ENCODE data around the gene ABCG4. TPM values are rescaled to one million over a fixed set of nuclear protein-coding genes. Genes with fewer than 3 reads are reported as not detected.

ABCG4 gene
- total RNA-seq, 3 donors from 2014 or later = 0.16 TPM; not detected in 2

DNA sequence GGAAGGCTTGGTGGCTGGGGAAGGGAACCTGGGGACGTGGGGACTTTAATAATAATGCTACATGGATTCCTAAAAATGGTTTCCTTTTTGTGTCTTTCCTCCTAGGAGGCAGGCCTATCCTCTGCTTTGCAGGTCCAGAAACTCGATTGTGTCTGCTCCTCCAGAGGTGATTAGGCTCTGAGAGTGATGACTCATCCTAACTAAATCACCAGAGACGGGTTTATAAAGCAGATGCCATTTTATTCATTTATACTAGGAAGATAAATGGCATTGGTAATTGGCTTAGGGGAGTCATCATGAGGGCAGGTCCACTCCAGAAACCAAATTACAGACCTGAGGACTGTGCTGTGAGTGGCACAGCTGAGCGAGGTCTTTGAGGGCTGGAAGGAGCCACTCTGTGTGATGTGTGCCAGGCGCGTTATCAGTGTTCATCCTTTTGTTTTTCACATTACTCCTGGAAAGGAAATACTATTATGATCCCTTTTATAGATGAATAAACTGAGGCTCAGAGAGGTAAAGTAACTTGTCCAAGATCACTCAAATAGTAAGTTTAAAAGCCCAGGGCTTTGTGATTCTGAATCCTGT, 26.7 kb downstream of the ABCG4 start:
- H3K4me3 ChIP-seq = no peak overlapping the region
- DNase-seq (ENCODE audit: low spot score in 2 of 2) = no peak
- H3K4me1 ChIP-seq = no peaks in the 10 kb centered on the region
- H3K36me3 ChIP-seq = no peaks in the 10 kb centered on the region
- no peaks in the 10 kb centered on the region for H3K27me3 ChIP-seq
- intact Hi-C loops (cut with DNase I; ENCODE audit: low total_unique reads) = no loop called here
- H3K9me3 ChIP-seq = no peaks in the 10 kb centered on the region
- no peak overlapping the region for H3K27ac ChIP-seq
- TF ChIP-seq POLR2AphosphoS5 (IDR thresholded peaks at IDR 0.05) = no peak
- TF ChIP-seq, protein P1, sequence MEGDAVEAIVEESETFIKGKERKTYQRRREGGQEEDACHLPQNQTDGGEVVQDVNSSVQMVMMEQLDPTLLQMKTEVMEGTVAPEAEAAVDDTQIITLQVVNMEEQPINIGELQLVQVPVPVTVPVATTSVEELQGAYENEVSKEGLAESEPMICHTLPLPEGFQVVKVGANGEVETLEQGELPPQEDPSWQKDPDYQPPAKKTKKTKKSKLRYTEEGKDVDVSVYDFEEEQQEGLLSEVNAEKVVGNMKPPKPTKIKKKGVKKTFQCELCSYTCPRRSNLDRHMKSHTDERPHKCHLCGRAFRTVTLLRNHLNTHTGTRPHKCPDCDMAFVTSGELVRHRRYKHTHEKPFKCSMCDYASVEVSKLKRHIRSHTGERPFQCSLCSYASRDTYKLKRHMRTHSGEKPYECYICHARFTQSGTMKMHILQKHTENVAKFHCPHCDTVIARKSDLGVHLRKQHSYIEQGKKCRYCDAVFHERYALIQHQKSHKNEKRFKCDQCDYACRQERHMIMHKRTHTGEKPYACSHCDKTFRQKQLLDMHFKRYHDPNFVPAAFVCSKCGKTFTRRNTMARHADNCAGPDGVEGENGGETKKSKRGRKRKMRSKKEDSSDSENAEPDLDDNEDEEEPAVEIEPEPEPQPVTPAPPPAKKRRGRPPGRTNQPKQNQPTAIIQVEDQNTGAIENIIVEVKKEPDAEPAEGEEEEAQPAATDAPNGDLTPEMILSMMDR (IDR thresholded peaks at IDR 0.05) = no peak
- TF ChIP-seq POLR2A (IDR thresholded peaks at IDR 0.05) = no peak

DNA sequence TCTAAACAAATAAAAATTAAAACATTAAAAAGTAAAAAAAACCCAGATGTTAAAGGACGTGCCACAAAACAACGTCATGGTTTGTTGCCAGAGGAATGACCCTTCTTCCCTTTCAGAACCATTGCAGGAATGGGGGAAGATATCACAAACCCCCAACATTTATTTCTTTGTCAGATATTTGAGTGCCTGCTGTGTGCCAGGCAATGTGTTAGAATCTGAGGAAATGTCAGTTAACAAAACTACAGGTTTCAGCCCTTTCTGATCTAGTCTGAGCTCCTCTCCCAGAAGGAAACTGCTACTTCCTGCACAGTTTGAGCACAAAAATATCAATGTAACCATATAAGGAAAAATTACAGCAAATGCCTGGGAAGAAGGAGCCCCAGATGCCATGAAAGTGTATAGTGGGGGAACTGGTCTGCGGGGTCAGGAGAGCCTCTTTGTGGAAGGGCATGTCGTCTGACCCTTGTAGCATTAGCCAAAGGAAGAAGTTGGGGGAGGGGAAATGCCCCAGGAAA, 29.4 kb downstream of the ABCG4 start:
- DNase-seq (ENCODE audit: low spot score in 2 of 2) = no peak
- no peak overlapping the region for H3K4me3 ChIP-seq
- no peaks in the 10 kb centered on the region for H3K4me1 ChIP-seq
- intact Hi-C loops (cut with DNase I; ENCODE audit: low total_unique reads) = no loop called here
- no peaks in the 10 kb centered on the region for H3K36me3 ChIP-seq
- no peaks in the 10 kb centered on the region for H3K9me3 ChIP-seq
- H3K27ac ChIP-seq = no peak overlapping the region
- no peaks in the 10 kb centered on the region for H3K27me3 ChIP-seq
- TF ChIP-seq POLR2AphosphoS5 (IDR thresholded peaks at IDR 0.05) = no peak
- TF ChIP-seq POLR2A (IDR thresholded peaks at IDR 0.05) = no peak
- TF ChIP-seq, protein P1 (IDR thresholded peaks at IDR 0.05) = no peak

DNA sequence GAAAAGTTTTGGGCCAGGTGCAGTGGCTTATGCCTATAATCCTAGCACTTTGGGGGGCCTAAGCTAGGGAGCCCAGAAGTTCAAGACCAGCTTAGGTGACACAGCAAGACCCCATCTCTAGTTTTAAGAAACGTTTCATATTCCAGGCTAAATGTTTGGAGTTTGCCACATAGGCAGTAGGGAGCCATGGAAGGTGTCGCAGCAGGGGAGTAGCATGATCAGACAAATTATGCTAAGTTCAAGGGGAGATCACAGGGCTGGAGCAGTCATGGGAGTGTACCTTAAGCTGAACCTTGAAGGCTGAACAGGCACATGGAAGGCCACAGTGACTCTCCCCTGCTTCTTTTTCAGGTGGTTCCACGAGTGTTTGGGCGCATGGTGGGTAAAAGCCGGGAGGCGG, 30.5 kb downstream of the ABCG4 start:
- intact Hi-C loops (cut with DNase I; ENCODE audit: low total_unique reads) = no loop called here
- DNase-seq (ENCODE audit: low spot score in 2 of 2) = no peak
- Histone ChIP-seq H3K36me3 (no peaks in the 10 kb centered on the region), H3K9me3 (no peaks in the 10 kb centered on the region), H3K4me1 (no peaks in the 10 kb centered on the region), H3K27ac (no peak overlapping the region), H3K4me3 (no peak overlapping the region), H3K27me3 (no peaks in the 10 kb centered on the region)
- TF ChIP-seq, protein P1 (IDR thresholded peaks at IDR 0.05) = no peak
- no peak for TF ChIP-seq POLR2A (IDR thresholded peaks at IDR 0.05)
- no peak for TF ChIP-seq POLR2AphosphoS5 (IDR thresholded peaks at IDR 0.05)

DNA sequence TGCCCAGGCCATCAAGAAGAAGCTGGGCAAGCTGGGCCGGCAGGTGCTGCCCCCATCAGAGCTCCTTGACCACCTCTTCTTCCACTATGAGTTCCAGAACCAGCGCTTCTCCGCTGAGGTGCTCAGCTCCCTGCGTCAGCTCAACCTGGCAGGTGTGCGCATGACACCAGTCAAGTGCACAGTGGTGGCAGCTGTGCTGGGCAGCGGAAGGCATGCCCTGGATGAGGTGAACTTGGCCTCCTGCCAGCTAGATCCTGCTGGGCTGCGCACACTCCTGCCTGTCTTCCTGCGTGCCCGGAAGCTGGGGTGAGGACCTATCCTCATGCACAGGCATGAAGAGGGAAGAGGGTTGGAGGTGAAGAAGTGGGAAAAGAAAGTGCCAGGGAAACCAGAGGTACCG, 31.1 kb downstream of the ABCG4 start:
- TF ChIP-seq, protein P1 (IDR thresholded peaks at IDR 0.05) = no peak
- TF ChIP-seq POLR2AphosphoS5 (IDR thresholded peaks at IDR 0.05) (no peak), POLR2A (IDR thresholded peaks at IDR 0.05) (no peak)
- no peaks in the 10 kb centered on the region for H3K36me3 ChIP-seq
- DNase-seq (ENCODE audit: low spot score in 2 of 2) = no peak

GRCh38 chr11:119180729-119181676, 32.2 kb downstream of the ABCG4 start:
- Histone ChIP-seq H3K36me3 (no peaks in the 10 kb centered on the region), H3K9me3 (no peaks in the 10 kb centered on the region), H3K4me3 (no peak overlapping the region), H3K4me1 (no peaks in the 10 kb centered on the region), H3K27me3 (peaks cover 0 to under 1% of the 10 kb centered on the region in 2 donors), H3K27ac (no peak overlapping the region)
- intact Hi-C loops (cut with DNase I; ENCODE audit: low total_unique reads) = no loop called here
- DNase-seq (ENCODE audit: low spot score in 2 of 2) = no peak
- no peak for TF ChIP-seq POLR2AphosphoS5 (IDR thresholded peaks at IDR 0.05)
- TF ChIP-seq POLR2A (IDR thresholded peaks at IDR 0.05) = no peak
- TF ChIP-seq, protein P1 (IDR thresholded peaks at IDR 0.05) = no peak

More for the DNA sequence above, 31.1 kb downstream of the ABCG4 start:
- H3K27ac ChIP-seq = no peak overlapping the region
- H3K9me3 ChIP-seq = no peaks in the 10 kb centered on the region
- intact Hi-C loops (cut with DNase I; ENCODE audit: low total_unique reads) = no loop called here
- no peaks in the 10 kb centered on the region for H3K4me1 ChIP-seq
- H3K27me3 ChIP-seq = no peaks in the 10 kb centered on the region
- no peak overlapping the region for H3K4me3 ChIP-seq
